SK-N-MC (cell line): Measurements from ENCODE around the gene INPP4B.

Experiments used
- EZH2 ChIP-seq: fragments of 200-600 bp; sonication (generic); IDR thresholded peaks from one replicate; pipeline ENCODE4 v1.6.1; 2017; ENCODE audit warnings: antibody characterized with exemption
- FOXP2 ChIP-seq: optimal IDR thresholded peaks from 2 replicates; pipeline ENCODE3; 2011; ENCODE audit warnings: mild to moderate bottlenecking, moderate library complexity; ENCODE audit not compliant: insufficient read depth; ENCODE audit errors: extremely low read length, control extremely low read depth
- POLR2AphosphoS5 ChIP-seq: IDR thresholded peaks from 2 replicates; pipeline ENCODE4 v1.6.1; 2012; ENCODE audit warnings: mild to moderate bottlenecking, low read depth, low read length, borderline replicate concordance

GRCh38 chr4:142121448-142122350, 724.4 kb downstream of the INPP4B start:
- no peak for TF ChIP-seq EZH2
- TF ChIP-seq POLR2AphosphoS5, result no peak
- TF ChIP-seq FOXP2, result no peak
